G401 (cell line): ENCODE measurements around the gene BIRC7. TPM values are rescaled to one million over a fixed set of nuclear protein-coding genes. Genes with fewer than 3 reads are reported as not detected.
A peak's percentile ranks its signal among the peaks of the same experiment; 100 is the strongest.

Experiments
- DNase-seq: peaks from one replicate; pipeline ENCODE4 v3.0.0-alpha.2; 2015; ENCODE audit warnings: low spot score
- in situ Hi-C: cut with HindIII; loops from 2 replicates; pipeline ENCODE4 v1.10.0; 2016; ENCODE audit warnings: low sequenced_read_pairs, mixed read lengths
- total RNA-seq: library from RNA; depleted of rRNA; stranded (reverse); fragments of >200 nt; shearing (Covaris generic); gene quantifications from 2 replicates; pipeline ENCODE4 v1.2.3, GENCODE V29; 2014

The BIRC7 gene
- total RNA-seq, 1 experiment from 2014 or later, result 68.2 TPM

- in situ Hi-C loops, result loop anchor here (10.0 kb wide), 1 partner anchor 190 kb away; no protein-coding TSS in a partner anchor
Measured at GRCh38 chr20:63204362-63204761, 31.3 kb upstream of the BIRC7 start.

GRCh38 chr20:63205896-63206295 lies 29.8 kb upstream of the BIRC7 start:
- in situ Hi-C loops, result loop anchor here (10.0 kb wide), 1 partner anchor 189 kb away; no protein-coding TSS in a partner anchor
- no peak for DNase-seq

More at GRCh38 chr20:63204362-63204761, 31.3 kb upstream of the BIRC7 start:
- DNase-seq, result no peak

DNA sequence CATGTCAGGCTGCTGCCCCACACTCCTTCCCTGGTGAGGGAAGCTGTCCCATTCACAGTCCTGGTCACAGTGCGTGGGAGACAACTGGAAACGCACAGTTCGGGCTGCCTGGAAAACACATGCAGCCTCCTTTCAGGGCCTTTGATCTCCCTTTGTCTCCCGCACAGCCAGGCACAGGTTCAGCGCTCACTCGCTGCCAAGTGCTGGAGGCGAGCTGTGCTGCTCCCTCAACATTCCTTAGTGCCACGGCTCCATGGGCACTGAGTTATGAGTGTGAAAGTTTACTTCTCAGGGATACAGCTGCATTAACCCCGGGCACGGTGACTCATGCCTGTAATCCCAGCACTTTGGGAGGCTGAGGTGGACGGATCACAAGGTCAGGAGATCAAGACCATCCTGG lies 28.8 kb upstream of the BIRC7 start:
- in situ Hi-C loops, result loop anchor here (10.0 kb wide), 1 partner anchor 188 kb away; no protein-coding TSS in a partner anchor
- no peak for DNase-seq

DNA sequence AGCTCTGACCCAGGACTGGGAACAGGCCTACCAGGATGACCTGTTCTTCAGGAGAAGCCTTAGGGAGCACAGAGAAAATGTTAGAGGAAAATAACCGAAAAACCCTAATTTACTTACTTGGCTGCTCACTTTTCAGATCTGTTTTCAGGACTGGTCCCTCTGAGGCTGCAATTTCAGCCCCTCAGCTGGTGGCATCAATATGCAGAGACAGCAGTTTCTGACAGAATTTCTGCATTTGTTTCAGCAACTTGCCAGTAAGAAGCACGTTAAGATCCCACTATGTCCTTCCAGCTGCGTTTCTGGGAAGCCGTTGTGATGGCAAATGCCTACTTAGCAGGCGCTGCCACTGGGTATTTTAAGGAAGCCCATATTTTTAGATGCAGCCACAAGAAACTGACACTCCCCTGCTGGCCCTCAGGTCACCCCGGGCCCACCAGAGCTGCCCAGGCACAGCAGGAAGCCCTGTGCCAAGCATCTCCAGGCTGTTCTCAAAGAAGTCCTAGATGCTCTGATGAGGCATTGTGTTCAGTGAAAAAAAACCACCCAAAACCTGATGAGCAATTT lies 27.3 kb upstream of the BIRC7 start:
- in situ Hi-C loops, result loop anchor here (10.0 kb wide), 1 partner anchor 186 kb away; no protein-coding TSS in a partner anchor
- DNase-seq, result no peak

GRCh38 chr20:63210011-63210605 lies 25.6 kb upstream of the BIRC7 start:
- no peak for DNase-seq
- in situ Hi-C loops, result no loop called here

DNA sequence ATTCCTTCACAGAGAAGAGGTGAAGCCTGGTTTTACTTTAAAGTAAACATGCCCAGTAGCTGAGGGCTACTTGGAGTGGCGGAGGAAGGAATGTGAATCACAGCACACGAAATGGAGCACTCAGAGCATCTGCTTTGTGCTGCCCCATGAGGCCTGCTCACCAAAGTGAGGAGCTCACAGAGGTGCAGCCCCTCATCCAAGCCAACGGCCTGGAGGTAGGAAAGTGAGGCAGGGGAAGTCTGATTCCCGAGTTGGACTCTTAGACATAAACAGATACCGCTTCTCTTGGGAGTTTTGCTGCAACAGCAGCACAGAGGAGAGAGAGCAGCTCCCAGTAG lies 23.3 kb upstream of the BIRC7 start:
- in situ Hi-C loops, result no loop called here
- no peak for DNase-seq

GRCh38 chr20:63212792-63213191 lies 22.9 kb upstream of the BIRC7 start:
- no peak for DNase-seq
- in situ Hi-C loops, result no loop called here

DNA sequence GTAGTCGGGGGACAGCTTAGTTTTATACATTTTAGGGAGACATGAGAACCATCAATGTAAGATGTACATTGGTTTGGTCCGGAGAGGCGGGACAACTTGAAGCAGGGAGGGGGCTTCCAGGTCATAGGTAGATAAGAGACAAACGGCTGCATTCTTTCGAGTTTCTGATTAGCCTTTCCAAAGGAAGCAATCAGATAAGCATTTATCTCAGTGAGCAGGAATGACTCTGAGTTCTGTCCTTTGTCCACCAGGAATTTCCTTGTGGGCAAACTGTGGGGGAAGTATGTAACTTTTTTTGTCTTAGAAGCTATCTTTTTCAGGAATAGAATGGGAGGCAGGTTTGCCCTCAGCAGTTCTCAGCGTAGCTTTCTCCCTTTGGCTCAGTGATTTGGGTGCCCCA lies 21.2 kb upstream of the BIRC7 start:
- no peak for DNase-seq
- in situ Hi-C loops, result no loop called here

DNA sequence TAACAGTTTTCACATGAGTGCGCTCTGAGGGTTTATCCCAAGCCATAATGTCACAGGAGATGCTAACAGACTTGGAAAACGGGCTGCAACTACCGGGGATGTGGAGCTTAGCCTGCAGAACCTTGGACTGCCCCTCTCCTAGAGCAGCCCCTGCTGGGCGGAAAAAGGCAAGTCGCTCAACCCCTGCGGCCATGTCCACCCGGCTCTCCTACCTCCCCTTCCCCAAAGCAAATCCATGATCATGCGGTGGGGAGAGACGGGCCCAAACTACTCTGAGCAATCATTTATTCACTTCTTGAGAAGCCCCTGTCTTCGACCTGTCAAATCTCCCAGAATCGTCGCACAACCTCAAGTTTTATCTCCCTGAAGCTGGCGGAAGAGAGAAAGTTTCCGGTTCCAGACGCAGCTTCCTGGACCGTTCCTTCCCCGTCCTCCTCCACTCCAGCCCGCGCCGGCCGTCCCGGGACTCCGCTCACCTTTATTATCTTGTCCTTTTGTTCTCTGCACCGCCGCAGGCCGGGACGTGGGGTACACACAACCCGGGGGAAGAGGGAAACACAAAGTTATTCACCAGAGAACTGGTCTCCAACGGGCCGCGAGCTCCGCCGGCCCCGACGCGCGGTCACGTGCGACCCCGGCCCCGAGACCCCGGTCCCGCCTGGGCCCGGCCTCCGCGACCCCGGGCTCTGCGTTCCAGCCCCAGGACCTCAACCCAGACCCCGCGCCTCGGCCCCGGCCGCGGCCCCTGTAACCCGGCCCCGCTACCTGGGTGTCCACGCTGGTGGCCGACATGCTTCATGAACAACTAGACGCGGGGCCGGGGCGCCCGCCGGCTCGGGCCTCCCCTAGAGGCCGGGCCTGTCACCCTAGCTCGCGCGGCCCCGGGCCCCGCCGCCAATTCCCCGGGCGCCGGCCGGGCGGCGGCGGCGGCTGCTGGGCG lies 20.3 kb upstream of the BIRC7 start:
- DNase-seq, result no peak

DNA sequence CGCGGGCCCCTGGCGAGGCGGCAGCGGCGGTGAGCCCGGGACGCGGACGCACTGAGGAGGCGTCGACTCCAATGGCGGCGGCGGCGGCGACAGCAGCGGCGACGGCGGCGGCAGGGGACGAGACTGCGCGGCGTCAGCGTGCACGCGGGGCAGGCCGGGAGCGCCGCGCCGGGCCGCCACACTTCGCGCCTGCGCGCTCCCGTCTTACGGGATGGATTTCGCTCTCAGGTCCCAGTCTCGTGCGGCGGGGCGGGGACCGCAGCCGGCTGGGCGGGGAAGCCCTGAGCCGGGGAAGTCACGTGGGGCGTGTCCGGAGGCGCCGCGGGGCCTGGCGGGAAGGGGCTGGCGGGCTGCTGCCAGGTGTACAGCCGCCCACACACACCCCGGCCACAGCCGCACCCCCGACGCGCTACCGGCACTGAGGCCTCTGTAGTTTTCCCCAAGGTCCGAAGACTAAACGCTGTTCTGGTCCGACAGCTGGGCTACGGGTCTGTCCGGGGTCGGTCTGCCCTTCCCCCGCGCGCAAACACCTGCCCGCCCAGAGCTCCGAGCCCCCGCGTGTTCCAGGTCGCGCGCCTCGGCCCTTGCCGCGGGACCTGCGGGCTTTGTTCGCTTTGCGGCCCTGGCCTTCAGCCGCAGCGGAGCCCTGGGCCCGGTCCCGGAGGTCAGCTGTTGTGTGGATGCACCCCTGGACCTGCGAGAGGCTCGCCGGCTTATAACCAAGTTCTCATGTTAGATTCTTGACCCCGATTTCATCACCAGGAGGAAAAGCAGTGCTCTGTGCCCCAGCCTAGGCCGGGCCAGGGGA lies 19.5 kb upstream of the BIRC7 start, which contains the start of gene YTHDF1:
YTHDF1 (minus strand) TSS at position 91 of the 808 bp plus-strand sequence. CDS start 239 bp downstream, outside the sequence.
- DNase-seq, result peak; percentile 94
- in situ Hi-C loops, result no loop called here

More for the DNA sequence above, 20.3 kb upstream of the BIRC7 start:
- in situ Hi-C loops, result no loop called here

DNA sequence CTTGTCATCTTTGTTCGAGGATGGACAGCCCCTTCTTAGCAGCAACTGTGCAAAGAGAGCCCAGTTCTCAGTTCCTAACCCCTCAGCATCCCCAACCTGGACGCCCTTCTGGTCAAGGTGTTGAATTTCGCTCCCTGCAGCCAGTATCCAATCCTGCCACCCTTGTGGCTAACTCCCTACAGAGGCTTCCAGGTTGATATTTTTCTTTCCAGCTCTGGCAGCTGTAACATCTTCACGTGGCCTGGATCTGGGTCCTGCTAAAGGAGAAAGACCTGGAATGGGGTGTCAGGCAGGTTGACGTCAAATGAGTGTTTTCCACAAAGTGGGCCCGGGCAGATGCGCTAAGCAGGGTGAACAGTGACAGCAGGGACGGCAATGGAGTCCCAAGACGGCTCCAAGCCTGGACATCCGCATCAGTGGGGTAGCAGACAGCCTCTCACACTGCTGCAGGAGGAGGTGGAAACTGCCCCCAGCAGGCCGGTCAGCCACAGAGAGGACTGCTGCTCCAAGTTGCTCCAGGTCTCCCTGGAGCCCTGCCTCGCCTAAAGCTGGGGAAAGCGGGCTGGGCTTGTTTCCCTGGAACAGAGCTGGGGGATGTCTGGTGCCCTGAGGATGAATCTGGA lies 18.7 kb upstream of the BIRC7 start:
- no peak for DNase-seq
- in situ Hi-C loops, result no loop called here

DNA sequence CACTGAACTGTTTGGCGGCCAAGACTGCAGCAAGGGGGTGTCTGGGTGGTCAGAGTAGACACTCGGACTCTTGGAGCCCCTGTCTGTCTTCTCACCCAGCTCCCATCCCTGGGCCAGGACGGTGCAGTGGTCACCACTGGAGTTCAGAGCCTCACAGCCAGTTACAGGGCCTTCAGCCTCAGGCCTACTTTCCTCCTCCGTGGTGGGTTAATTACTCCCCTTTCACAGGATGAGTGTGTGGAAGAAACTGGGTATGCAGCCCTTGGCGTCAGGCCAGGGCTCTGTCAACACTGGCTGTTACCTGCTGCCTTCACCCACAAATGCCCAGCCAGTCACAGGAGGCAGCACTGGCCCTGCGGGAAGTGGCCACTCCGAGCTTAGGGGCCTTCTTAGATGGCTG lies 18.0 kb upstream of the BIRC7 start:
- no peak for DNase-seq
- in situ Hi-C loops, result no loop called here

- no peak for DNase-seq
- in situ Hi-C loops, result no loop called here
Measured at GRCh38 chr20:63218701-63219446, 16.8 kb upstream of the BIRC7 start.

DNA sequence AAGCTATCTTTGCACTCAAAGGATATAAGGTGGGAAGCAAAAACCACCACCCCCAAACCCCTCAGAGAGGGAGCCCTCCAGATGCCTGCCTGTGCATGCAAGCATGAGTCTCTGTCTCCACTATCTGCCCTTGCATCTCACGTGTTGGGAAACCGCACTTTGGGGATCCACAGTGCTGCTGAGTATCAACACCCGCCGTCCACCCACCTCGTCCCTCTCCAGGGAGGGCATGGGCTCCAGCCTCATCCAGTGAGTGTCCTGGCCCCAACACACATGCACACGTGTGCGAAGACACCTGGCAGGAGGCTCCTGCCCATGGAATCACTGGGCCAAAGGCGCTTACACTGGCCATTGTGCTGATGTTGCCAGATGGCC lies 16.3 kb upstream of the BIRC7 start:
- in situ Hi-C loops, result no loop called here
- DNase-seq, result no peak

DNA sequence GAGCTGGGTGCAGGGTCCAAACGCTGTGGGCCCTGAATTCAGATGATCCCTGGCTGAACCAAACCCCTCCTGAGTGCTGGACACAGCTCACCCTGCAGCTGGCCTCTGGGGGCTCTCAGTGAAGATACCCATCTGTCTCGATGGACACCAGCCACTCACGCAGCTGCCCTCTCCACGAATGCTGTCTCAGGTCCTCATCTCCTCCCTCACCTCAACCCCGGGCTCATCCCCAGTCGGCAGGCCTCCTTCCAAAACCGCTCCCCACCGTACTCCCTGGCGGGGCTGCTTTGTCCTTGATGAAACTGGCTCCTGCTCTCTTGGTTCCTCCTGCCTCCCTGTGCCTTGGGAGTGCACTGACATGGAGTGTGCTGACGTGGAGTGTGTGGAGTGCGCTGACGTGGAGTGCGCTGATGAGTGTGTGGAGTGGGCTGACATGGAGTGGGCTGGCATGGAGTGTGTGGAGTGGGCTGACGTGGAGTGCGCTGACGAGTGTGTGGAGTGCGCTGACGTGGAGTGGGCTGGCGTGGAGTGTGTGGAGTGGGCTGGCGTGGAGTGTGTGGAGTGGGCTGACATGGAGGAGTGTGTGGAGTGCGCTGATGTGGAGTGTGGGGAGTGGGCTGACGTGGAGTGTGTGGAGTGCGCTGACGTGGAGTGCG lies 15.7 kb upstream of the BIRC7 start:
- in situ Hi-C loops, result loop anchor here (5.0 kb wide), 1 partner anchor 77 kb away; no protein-coding TSS in a partner anchor
- no peak for DNase-seq

GRCh38 chr20:63220696-63221399 lies 14.9 kb upstream of the BIRC7 start:
- no peak for DNase-seq
- in situ Hi-C loops, result loop anchor here (5.0 kb wide), 1 partner anchor 76 kb away; no protein-coding TSS in a partner anchor
